DOHH2 (cell line): ENCODE data around the gene RAB7A.
"Not testable (repeated sequence)": the region's sequence is repeated elsewhere in the genome, so short reads cannot be mapped to it uniquely, and the experiment has no call there.

Experiments used
- H3F3A ChIP-seq: fragments of 200-600 bp; sonication (generic), shearing (Covaris generic); 2 replicates; pipeline ENCODE4 v1.6.0; 2016; ENCODE audit warnings: antibody characterized with exemption, mild to moderate bottlenecking; ENCODE audit not compliant: control insufficient read depth, insufficient read depth
- H3K27ac ChIP-seq: fragments of 200-600 bp; sonication (generic); 2 replicates; pipeline ENCODE4 v1.5.1; 2014; ENCODE audit warnings: low read depth, mild to moderate bottlenecking, low read length, moderate library complexity
- H3K27me3 ChIP-seq: fragments of 200-600 bp; sonication (generic); 2 replicates; pipeline ENCODE4 v1.6.1; 2014; ENCODE audit warnings: mild to moderate bottlenecking, low read length, mixed read lengths; ENCODE audit not compliant: control insufficient read depth
- H3K36me3 ChIP-seq: fragments of 200-600 bp; sonication (generic); 2 replicates; pipeline ENCODE4 v1.6.1; 2014; ENCODE audit warnings: mild to moderate bottlenecking, low read length, moderate library complexity, mixed read lengths; ENCODE audit not compliant: control insufficient read depth
- H3K4me1 ChIP-seq: fragments of 200-600 bp; sonication (generic); 2 replicates; pipeline ENCODE4 v1.6.1; 2014; ENCODE audit warnings: mild to moderate bottlenecking, low read length, mixed read lengths; ENCODE audit not compliant: control insufficient read depth
- H3K4me2 ChIP-seq: fragments of 200-600 bp; sonication (generic); 2 replicates; pipeline ENCODE4 v1.6.0; 2014; ENCODE audit warnings: mild to moderate bottlenecking, low read length, moderate library complexity
- H3K4me3 ChIP-seq: fragments of 200-600 bp; sonication (generic); 2 replicates; pipeline ENCODE4 v1.5.1; 2014; ENCODE audit warnings: mild to moderate bottlenecking, low read length, mixed read lengths
- H3K79me2 ChIP-seq: fragments of 200-600 bp; sonication (generic); 2 replicates; pipeline ENCODE4 v1.6.1; 2014; ENCODE audit warnings: mild to moderate bottlenecking, low read length, mixed read lengths; ENCODE audit not compliant: control insufficient read depth
- H3K9me2 ChIP-seq: fragments of 200-600 bp; sonication (generic); replicated peaks from 2 replicates; pipeline ENCODE4 v1.6.1; 2014; ENCODE audit warnings: mild to moderate bottlenecking, low read length, mixed read lengths; ENCODE audit not compliant: control insufficient read depth
- H3K9me3 ChIP-seq: fragments of 200-600 bp; sonication (generic); 2 replicates; pipeline ENCODE4 v1.6.1; 2014; ENCODE audit warnings: antibody characterized with exemption, low read length, mixed read lengths; ENCODE audit not compliant: control insufficient read depth, insufficient read depth
- H4K20me1 ChIP-seq: fragments of 200-600 bp; sonication (generic); 2 replicates; pipeline ENCODE4 v1.6.0; 2014; ENCODE audit warnings: low read depth, mild to moderate bottlenecking, antibody characterized with exemption, low read length, moderate library complexity; ENCODE audit not compliant: control insufficient read depth, insufficient read depth
- EZH2phosphoT487 ChIP-seq: fragments of 200-600 bp; sonication (generic); IDR thresholded peaks from 2 replicates; pipeline ENCODE4 v1.6.1; 2017; ENCODE audit warnings: borderline replicate concordance, mild to moderate bottlenecking, antibody characterized with exemption, low read length, moderate library complexity, mixed read lengths
- TF ChIP-seq, protein P1 (sequence below): fragments of 200-600 bp; sonication (generic); IDR thresholded peaks from one replicate; pipeline ENCODE4 v1.5.1; 2014; ENCODE audit warnings: antibody characterized with exemption, mild to moderate bottlenecking, low read depth, low read length; ENCODE audit not compliant: poor library complexity, severe bottlenecking

Gene RAB7A

DNA sequence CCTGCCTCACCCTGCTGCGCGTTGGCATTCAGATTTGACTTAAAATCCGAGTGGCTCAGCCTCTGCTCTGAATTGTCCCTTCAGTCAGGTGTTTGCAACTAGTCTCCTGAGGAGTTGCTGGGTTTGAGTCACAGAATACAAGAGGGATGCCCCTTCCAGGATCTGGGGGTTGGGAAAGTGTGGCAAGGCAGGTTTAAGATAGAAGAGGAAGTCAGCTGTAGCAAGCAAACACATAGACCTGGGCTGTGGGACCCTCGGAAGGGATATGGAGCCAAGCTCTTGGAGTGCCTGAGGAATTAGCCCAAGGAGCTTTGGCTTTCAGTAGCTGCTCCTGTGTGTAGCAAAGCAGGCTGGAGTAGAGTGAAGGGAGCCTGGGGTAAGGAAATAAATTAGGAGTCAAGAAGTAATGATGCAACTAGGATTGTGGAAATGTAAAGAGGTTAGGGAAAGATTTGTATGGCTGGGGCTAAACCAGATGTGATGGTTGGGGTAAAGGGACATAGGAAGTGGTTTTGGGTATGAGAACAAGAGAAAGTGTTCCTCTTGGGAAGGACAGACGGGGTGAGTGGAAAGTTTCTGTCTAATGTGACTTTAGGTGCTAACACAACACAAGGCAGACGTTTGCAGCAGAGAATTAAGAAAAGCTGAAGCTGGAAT, 41.2 kb downstream of the RAB7A start:
- Histone ChIP-seq H3K27ac (no peak overlapping the region), H4K20me1 (peaks cover 15% of the 10 kb centered on the region; the same call in 1 of the 2 replicates)

GRCh38 chr3:128768471-128768870, 42.5 kb downstream of the RAB7A start:
- no peaks in the 10 kb centered on the region for H3K4me1 ChIP-seq
- H3K4me3 ChIP-seq: no peak overlapping the region
- no peaks in the 10 kb centered on the region for H3K9me2 ChIP-seq
- no peak overlapping the region for H3K4me2 ChIP-seq
- H3F3A ChIP-seq: no peaks in the 10 kb centered on the region
- TF ChIP-seq, protein P1, sequence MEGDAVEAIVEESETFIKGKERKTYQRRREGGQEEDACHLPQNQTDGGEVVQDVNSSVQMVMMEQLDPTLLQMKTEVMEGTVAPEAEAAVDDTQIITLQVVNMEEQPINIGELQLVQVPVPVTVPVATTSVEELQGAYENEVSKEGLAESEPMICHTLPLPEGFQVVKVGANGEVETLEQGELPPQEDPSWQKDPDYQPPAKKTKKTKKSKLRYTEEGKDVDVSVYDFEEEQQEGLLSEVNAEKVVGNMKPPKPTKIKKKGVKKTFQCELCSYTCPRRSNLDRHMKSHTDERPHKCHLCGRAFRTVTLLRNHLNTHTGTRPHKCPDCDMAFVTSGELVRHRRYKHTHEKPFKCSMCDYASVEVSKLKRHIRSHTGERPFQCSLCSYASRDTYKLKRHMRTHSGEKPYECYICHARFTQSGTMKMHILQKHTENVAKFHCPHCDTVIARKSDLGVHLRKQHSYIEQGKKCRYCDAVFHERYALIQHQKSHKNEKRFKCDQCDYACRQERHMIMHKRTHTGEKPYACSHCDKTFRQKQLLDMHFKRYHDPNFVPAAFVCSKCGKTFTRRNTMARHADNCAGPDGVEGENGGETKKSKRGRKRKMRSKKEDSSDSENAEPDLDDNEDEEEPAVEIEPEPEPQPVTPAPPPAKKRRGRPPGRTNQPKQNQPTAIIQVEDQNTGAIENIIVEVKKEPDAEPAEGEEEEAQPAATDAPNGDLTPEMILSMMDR: no peak
- no peak for TF ChIP-seq EZH2phosphoT487
- H4K20me1 ChIP-seq: peaks cover 11% of the 10 kb centered on the region; the same call in 1 of the 2 replicates
- H3K27me3 ChIP-seq: no peaks in the 10 kb centered on the region
- H3K9me3 ChIP-seq: no peaks in the 10 kb centered on the region
- no peak overlapping the region for H3K27ac ChIP-seq
- peaks cover 9% of the 10 kb centered on the region for H3K36me3 ChIP-seq
- peaks cover 92% of the 10 kb centered on the region for H3K79me2 ChIP-seq

More for the DNA sequence above, 41.2 kb downstream of the RAB7A start:
- Histone ChIP-seq H3K9me2 (no peaks in the 10 kb centered on the region), H3F3A (no peaks in the 10 kb centered on the region), H3K36me3 (peaks cover 9% of the 10 kb centered on the region), H3K4me2 (no peak overlapping the region), H3K4me1 (no peaks in the 10 kb centered on the region), H3K27me3 (no peaks in the 10 kb centered on the region), H3K4me3 (no peak overlapping the region), H3K9me3 (no peaks in the 10 kb centered on the region), H3K79me2 (peaks cover 96% of the 10 kb centered on the region)
- TF ChIP-seq EZH2phosphoT487: no peak
- TF ChIP-seq, protein P1: no peak

DNA sequence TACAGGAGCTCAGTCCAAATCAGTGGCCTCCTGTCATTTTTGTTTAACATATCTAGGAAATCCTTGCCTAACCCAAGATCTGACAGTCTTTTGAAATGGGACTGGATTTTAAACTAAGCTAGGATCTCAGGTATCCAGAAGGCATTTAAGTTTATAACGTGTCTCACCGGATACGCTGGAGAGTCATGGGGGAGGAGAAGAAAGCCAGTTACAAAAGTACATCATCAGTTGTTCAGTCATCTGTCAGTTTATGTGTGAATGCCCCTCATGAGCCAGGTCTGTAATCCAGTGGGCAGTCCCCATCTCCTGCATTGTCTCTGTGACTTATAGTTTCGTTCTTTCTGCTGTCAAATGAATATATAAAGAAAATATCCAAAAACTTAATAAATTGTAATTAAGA, 44.4 kb downstream of the RAB7A start:
- Histone ChIP-seq H3K4me3 (no peak overlapping the region), H3K9me3 (no peaks in the 10 kb centered on the region), H4K20me1 (peaks cover 11% of the 10 kb centered on the region; the same call in 1 of the 2 replicates), H3K27ac (no peak overlapping the region), H3K79me2 (peaks cover 88% of the 10 kb centered on the region), H3K36me3 (no peaks in the 10 kb centered on the region), H3K4me2 (no peak overlapping the region), H3K9me2 (no peaks in the 10 kb centered on the region), H3K4me1 (no peaks in the 10 kb centered on the region), H3K27me3 (no peaks in the 10 kb centered on the region), H3F3A (no peaks in the 10 kb centered on the region)
- no peak for TF ChIP-seq EZH2phosphoT487
- TF ChIP-seq, protein P1: no peak

- not testable (repeated sequence) for H3K4me3 ChIP-seq, H3K36me3 ChIP-seq, H3K4me1 ChIP-seq, H3K27me3 ChIP-seq, H3K9me3 ChIP-seq, H3K27ac ChIP-seq, H3K4me2 ChIP-seq, H3F3A ChIP-seq, H3K9me2 ChIP-seq
- peaks cover 14% of the 10 kb centered on the region for H4K20me1 ChIP-seq
- H3K79me2 ChIP-seq: peaks cover 88% of the 10 kb centered on the region
These were observed 47.2 kb downstream of the RAB7A start for GRCh38 chr3:128773189-128773588.

DNA sequence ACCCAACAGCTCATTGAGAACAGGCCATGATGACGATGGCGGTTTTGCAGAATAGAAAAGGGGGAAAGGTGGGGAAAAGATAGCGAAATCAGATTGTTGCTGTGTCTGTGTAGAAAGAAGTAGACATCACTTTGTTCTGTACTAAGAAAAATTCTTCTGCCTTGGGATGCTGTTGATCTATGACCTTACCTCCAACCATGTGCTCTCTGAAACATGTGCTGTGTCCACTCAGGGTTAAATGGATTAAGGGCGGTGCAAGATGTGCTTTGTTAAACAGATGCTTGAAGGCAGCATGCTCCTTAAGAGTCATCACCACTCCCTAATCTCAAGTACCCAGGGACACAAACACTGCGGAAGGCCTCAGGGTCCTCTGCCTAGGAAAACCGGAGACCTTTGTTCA, 47.6 kb downstream of the RAB7A start:
- H3K4me2 ChIP-seq, H3F3A ChIP-seq, H3K9me2 ChIP-seq, H3K4me3 ChIP-seq, H3K27ac ChIP-seq, H3K27me3 ChIP-seq, H3K9me3 ChIP-seq, H3K36me3 ChIP-seq, H3K4me1 ChIP-seq: not testable (repeated sequence)
- H3K79me2 ChIP-seq: peaks cover 88% of the 10 kb centered on the region
- H4K20me1 ChIP-seq: peaks cover 14% of the 10 kb centered on the region
